HG02678 (cell line): ENCODE results near the gene CAMTA1.
"Not testable (repeated sequence)": the region's sequence is repeated elsewhere in the genome, so short reads cannot be mapped to it uniquely, and the experiment has no call there.

Experiments used
- ATAC-seq: cut with Tn5 transposase; IDR thresholded peaks from one replicate; pipeline ENCODE4 v1.9.1; 2021; ENCODE audit warnings: mild to moderate bottlenecking, moderate library complexity; ENCODE audit not compliant: unreplicated experiment

CAMTA1 gene

GRCh38 chr1:7684132-7684531, 898.9 kb downstream of the CAMTA1 start:
- ATAC-seq = no peak

- no peak for ATAC-seq
These were observed 899.8 kb downstream of the CAMTA1 start for GRCh38 chr1:7684861-7685635.

GRCh38 chr1:7686301-7686850, 901.1 kb downstream of the CAMTA1 start:
- no peak for ATAC-seq

GRCh38 chr1:7687411-7687810, 902.2 kb downstream of the CAMTA1 start:
- no peak for ATAC-seq

- ATAC-seq = no peak
These were observed 903.4 kb downstream of the CAMTA1 start for GRCh38 chr1:7688659-7689058.

GRCh38 chr1:7689307-7689706, 904.1 kb downstream of the CAMTA1 start:
- not testable (repeated sequence) for ATAC-seq

GRCh38 chr1:7690076-7690475, 904.8 kb downstream of the CAMTA1 start:
- ATAC-seq = no peak

GRCh38 chr1:7690496-7691182, 905.4 kb downstream of the CAMTA1 start:
- no peak for ATAC-seq

GRCh38 chr1:7691576-7691975, 906.3 kb downstream of the CAMTA1 start:
- ATAC-seq = no peak

- no peak for ATAC-seq
These were observed 906.8 kb downstream of the CAMTA1 start for GRCh38 chr1:7692005-7692404.

- not testable (repeated sequence) for ATAC-seq
These were observed 907.8 kb downstream of the CAMTA1 start for GRCh38 chr1:7693037-7693436.

- no peak for ATAC-seq
These were observed 908.4 kb downstream of the CAMTA1 start for GRCh38 chr1:7693662-7694061.

GRCh38 chr1:7694600-7695496, 909.6 kb downstream of the CAMTA1 start:
- no peak for ATAC-seq

GRCh38 chr1:7695497-7696117, 910.4 kb downstream of the CAMTA1 start:
- no peak for ATAC-seq

- ATAC-seq = no peak
These were observed 913.4 kb downstream of the CAMTA1 start for GRCh38 chr1:7698641-7699040.

- ATAC-seq = no peak
These were observed 917.1 kb downstream of the CAMTA1 start for GRCh38 chr1:7702365-7702764.

GRCh38 chr1:7703321-7704213, 918.3 kb downstream of the CAMTA1 start:
- no peak for ATAC-seq

- ATAC-seq = peak; percentile 98
These were observed 919.2 kb downstream of the CAMTA1 start for GRCh38 chr1:7704214-7705047.
